ENCODE data around the gene ANXA8. TPM values are rescaled to one million over a fixed set of nuclear protein-coding genes. Genes with fewer than 3 reads are reported as not detected.

The ANXA8 gene
- total RNA-seq, 6 donors from 2014 or later: 4.2 to 25.6 (median 10.7) TPM

DNA sequence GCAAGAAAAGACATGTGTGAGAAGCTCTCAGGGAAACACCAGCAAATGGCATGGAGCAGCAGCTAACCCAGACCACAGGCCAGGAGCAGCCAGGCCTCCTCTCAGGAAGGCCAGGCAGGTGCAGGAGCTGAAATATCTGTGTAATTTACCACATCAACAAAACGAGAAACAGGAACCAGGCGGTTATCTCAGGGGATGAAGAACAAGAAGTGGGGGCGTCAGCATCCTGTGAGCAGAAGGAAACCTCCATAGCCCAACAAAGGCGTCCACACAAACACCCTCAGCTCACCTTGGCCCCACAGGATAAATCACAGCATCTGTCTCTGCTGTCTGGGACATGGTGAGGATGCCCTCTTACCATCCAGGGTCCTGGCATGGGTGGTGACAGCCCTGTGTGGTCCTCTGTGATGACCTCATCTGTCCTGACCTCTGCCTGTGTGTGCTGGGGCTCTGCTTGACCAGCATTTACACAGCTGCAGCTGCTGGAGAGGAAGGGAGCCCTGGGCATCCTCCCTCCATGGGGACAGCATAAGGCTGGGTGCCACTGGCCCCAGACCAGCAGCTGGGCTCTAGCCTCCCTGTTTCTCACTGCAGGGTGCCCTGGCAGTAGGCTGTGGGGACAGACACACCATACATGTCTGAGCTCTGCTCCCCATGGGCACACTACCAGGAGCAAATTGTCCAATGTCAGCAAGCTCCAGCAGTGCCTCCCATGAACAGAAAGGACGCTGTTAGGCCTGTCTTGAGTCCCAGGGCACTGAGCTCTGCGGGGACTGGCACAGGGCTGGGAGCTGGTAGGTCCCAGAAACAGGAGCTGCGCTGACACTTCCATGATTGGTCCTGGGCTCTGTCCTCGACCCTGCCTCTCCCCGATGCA is 34.6 kb downstream of the ANXA8 start:
- H3K27me3 ChIP-seq: no peaks in the 10 kb centered on the region
- H3K36me3 ChIP-seq: no peaks in the 10 kb centered on the region
- 25 to 59% methylated on average over 4 to 9 of the region's 9 CpGs for WGBS, 2 donors
- no peak overlapping the region for H3K4me3 ChIP-seq
- H3K9me3 ChIP-seq: peaks cover 0 to 17% (median 13%) of the 10 kb centered on the region in 4 donors
- TF ChIP-seq POLR2A (IDR thresholded peaks at IDR 0.05) (no peak), POLR2AphosphoS5 (IDR thresholded peaks at IDR 0.05) (no peak), EP300 (IDR thresholded peaks at IDR 0.05) (no peak)
- H3K4me1 ChIP-seq: no peaks in the 10 kb centered on the region
- DNase-seq: no peak
- ATAC-seq (ENCODE audit: low FRiP score in 2 of 2): no peak
- no peak overlapping the region for H3K27ac ChIP-seq

- WGBS, 2 donors: 68 to 86% methylated on average over 3 of the region's 3 CpGs
- Histone ChIP-seq H3K27me3 (no peaks in the 10 kb centered on the region), H3K36me3 (no peaks in the 10 kb centered on the region), H3K4me3 (no peak overlapping the region), H3K4me1 (no peaks in the 10 kb centered on the region), H3K27ac (no peak overlapping the region), H3K9me3 (peaks cover 0 to 17% (median 13%) of the 10 kb centered on the region in 4 donors)
- no peak for TF ChIP-seq POLR2AphosphoS5 (IDR thresholded peaks at IDR 0.05)
- TF ChIP-seq EP300 (IDR thresholded peaks at IDR 0.05): no peak
- no peak for TF ChIP-seq CTCF (IDR thresholded peaks at IDR 0.05)
- TF ChIP-seq POLR2A (IDR thresholded peaks at IDR 0.05): no peak
- DNase-seq (no peak), ATAC-seq (ENCODE audit: low FRiP score in 2 of 2) (no peak)
These were observed 36.2 kb downstream of the ANXA8 start for GRCh38 chr10:47447705-47448104.

DNA sequence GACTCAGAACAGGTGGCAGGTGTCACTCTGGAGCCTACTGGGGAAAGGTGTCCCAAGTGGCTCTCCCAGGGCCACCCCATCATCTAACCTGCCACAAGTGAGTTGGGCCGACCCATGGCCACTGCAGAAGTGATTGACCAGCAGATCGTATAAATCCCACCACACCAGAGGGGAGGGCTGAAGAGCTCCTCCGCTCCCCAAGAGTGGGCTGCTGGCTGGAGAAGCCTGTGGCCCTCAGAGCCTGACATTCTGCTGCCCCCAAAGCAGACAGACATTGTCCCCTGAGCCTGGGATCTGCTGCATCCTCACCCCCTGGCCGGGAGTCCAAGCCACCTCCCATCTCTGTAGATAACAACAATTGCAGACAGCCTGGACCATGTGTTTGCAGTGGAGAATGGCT is 36.7 kb downstream of the ANXA8 start:
- Histone ChIP-seq H3K4me3 (no peak overlapping the region), H3K9me3 (peaks cover 0 to 17% (median 13%) of the 10 kb centered on the region in 4 donors), H3K36me3 (no peaks in the 10 kb centered on the region), H3K27me3 (no peaks in the 10 kb centered on the region), H3K27ac (no peak overlapping the region), H3K4me1 (no peaks in the 10 kb centered on the region)
- TF ChIP-seq POLR2A (IDR thresholded peaks at IDR 0.05) (no peak), EP300 (IDR thresholded peaks at IDR 0.05) (no peak), CTCF (IDR thresholded peaks at IDR 0.05) (no peak), POLR2AphosphoS5 (IDR thresholded peaks at IDR 0.05) (no peak)
- 92% methylated on average over 4 of the region's 4 CpGs; no CpG with 5 or more reads in 1 of the 2 donors for WGBS, 2 donors
- DNase-seq (no peak), ATAC-seq (ENCODE audit: low FRiP score in 2 of 2) (no peak)

DNA sequence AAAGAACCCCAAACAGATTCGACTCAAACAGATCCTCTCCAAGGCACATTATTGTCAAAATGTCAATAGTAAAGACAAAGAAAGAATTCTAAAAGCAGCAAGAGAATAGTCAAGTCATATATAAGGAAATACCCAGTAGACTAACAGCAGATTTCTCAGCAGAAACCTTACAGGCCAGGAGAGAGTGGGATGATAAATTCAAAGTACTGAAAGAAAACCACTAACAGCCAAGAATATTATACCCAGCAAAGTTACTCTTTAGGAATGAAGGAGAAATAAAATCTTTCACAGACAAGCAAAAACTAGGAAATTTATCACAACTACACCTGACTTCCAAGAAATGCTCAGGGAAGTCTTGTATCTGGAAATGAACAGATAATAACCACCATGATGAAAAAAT is 38.2 kb downstream of the ANXA8 start:
- Histone ChIP-seq H3K36me3 (no peaks in the 10 kb centered on the region), H3K27ac (no peak overlapping the region), H3K4me1 (no peaks in the 10 kb centered on the region), H3K4me3 (no peak overlapping the region), H3K27me3 (no peaks in the 10 kb centered on the region), H3K9me3 (peaks cover 0 to 17% (median 13%) of the 10 kb centered on the region in 4 donors)
- ATAC-seq (ENCODE audit: low FRiP score in 2 of 2) (no peak), DNase-seq (no peak)
- 84 to 90% methylated on average over 1 of the region's 1 CpG for WGBS, 2 donors
- TF ChIP-seq POLR2A (IDR thresholded peaks at IDR 0.05): no peak
- TF ChIP-seq CTCF (IDR thresholded peaks at IDR 0.05): no peak
- no peak for TF ChIP-seq POLR2AphosphoS5 (IDR thresholded peaks at IDR 0.05)

DNA sequence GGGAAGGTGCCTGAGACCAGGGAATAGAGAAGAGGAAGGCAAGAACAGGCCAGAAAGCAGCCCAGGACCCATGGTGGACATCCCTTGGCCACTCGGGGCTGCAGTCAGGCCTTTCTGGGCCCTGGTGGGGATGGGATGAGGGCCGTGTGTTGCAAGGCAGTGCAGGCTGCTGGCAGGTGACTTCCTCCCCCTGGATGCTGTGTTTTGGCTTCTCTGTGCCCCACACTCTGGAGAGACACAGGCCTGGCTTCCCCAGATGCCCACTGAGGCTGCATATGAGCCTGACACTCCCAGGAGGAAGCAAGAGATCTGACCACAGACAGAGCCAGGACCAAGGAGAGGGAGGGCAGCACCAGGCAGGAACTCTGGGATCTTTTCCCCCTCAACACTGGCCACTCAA is 39.9 kb downstream of the ANXA8 start:
- Histone ChIP-seq H3K4me3 (no peak overlapping the region), H3K4me1 (no peaks in the 10 kb centered on the region), H3K27me3 (no peaks in the 10 kb centered on the region), H3K9me3 (peaks cover 0 to 17% (median 13%) of the 10 kb centered on the region in 4 donors), H3K27ac (no peak overlapping the region), H3K36me3 (no peaks in the 10 kb centered on the region)
- TF ChIP-seq POLR2A (IDR thresholded peaks at IDR 0.05): no peak
- TF ChIP-seq EP300 (IDR thresholded peaks at IDR 0.05): no peak
- TF ChIP-seq CTCF (IDR thresholded peaks at IDR 0.05): no peak
- no peak for TF ChIP-seq POLR2AphosphoS5 (IDR thresholded peaks at IDR 0.05)
- WGBS, 2 donors: 61 to 63% methylated on average over 2 of the region's 2 CpGs
- DNase-seq (no peak), ATAC-seq (ENCODE audit: low FRiP score in 2 of 2) (no peak)

All from upper lobe of left lung (tissue), 6 donors.